K562 (cell line): ENCODE results near the gene GORASP2. TPM values are rescaled to one million over a fixed set of nuclear protein-coding genes. Genes with fewer than 3 reads are reported as not detected.
A peak's percentile ranks its signal among the peaks of the same experiment; 100 is the strongest.

ENCODE experiments used
- CBX1 ChIP-seq: sonication (generic); IDR thresholded peaks from 2 replicates; pipeline ENCODE4 v1.6.1; 2016; ENCODE audit warnings: antibody characterized with exemption, low read depth, mild to moderate bottlenecking
- NCOA6 ChIP-seq: fragments of 450-650 bp; IDR thresholded peaks from 2 replicates; pipeline ENCODE4 v1.6.1; 2017; ENCODE audit warnings: mild to moderate bottlenecking
- NR3C1 ChIP-seq: sonication (generic); formaldehyde crosslinking; IDR thresholded peaks from 2 replicates; pipeline ENCODE4 v1.8.1; 2022; ENCODE audit warnings: missing genetic modification reagents
- PBX2 ChIP-seq, 2 experiments: IDR thresholded peaks in 1 of 2; conservative IDR thresholded peaks in 1 of 2; 2 replicates each; pipeline ENCODE4 v1.6.1; 2016; ENCODE audit warnings: low read depth in 2 of 2, mild to moderate bottlenecking in 1 of 2, missing compliant biosample characterization in 1 of 2, missing genetic modification characterization in 1 of 2, moderate library complexity in 1 of 2
- POLR2A ChIP-seq: fragments of 450-650 bp; conservative IDR thresholded peaks from 2 replicates; pipeline ENCODE4 v1.6.1; 2016
- RAD21 ChIP-seq, 2 experiments: fragments of 250-450 bp in 1 of 2; fragments of 450-650 bp in 1 of 2; sonication (Bioruptor Pico) in 1 of 2; formaldehyde crosslinking in 1 of 2; IDR thresholded peaks in 1 of 2; conservative IDR thresholded peaks in 1 of 2; 2 replicates each; pipeline versions ENCODE4 v1.4.0 to v1.8.0; 2020 to 2022; ENCODE audit warnings: mild to moderate bottlenecking in 2 of 2, moderate library complexity in 1 of 2
- REST ChIP-seq, 2 experiments: fragments of 450-650 bp; formaldehyde crosslinking in 1 of 2; IDR thresholded peaks; 2 replicates each; pipeline versions ENCODE4 v1.4.0 to v1.6.1; 2014 to 2020; ENCODE audit warnings: mild to moderate bottlenecking in 2 of 2, borderline replicate concordance in 1 of 2, low read depth in 1 of 2
- SMARCA4 ChIP-seq: fragments of 450-650 bp; IDR thresholded peaks from 2 replicates; pipeline ENCODE4 v1.6.1; 2016
- TFE3 ChIP-seq: fragments of 450-650 bp; formaldehyde crosslinking; IDR thresholded peaks from 2 replicates; pipeline ENCODE4 v1.4.0; 2020; ENCODE audit warnings: mild to moderate bottlenecking, mixed read lengths
- TRIM28 ChIP-seq: fragments of 450-650 bp; IDR thresholded peaks from 2 replicates; pipeline ENCODE4 v1.6.1; 2017
- ZBTB2 ChIP-seq: fragments of 450-650 bp; IDR thresholded peaks from 2 replicates; pipeline ENCODE4 v1.6.1; 2016; ENCODE audit warnings: antibody characterized with exemption
- polyA plus RNA-seq, 8 experiments: library from polyadenylated mRNA; depleted of rRNA in 4 of 8; stranded (reverse) in 5 of 8; unstranded in 3 of 8; fragments of >200 nt; fragmentation: Nextera tagmentation in 2 of 8; fragmentation: Illumina TruSeq in 1 of 8; extraction: Ambion mirVana in 2 of 8; extraction: Trizol in 1 of 8; gene quantifications; 2 replicates each; pipeline versions ENCODE4 v1.2.1 to v1.2.3, GENCODE V29; 2011 to 2014; ENCODE audit warnings: inconsistent platforms in 1 of 8, missing spikeins in 1 of 8
- total RNA-seq, 7 experiments: library from RNA; depleted of rRNA in 6 of 7; stranded (reverse); fragments of >200 nt in 6 of 7; fragmentation: Illumina TruSeq in 2 of 7; extraction: Trizol in 2 of 7; gene quantifications; 2 replicates each; pipeline versions ENCODE4 v1.2.1 to v1.2.3, GENCODE V29; 2011 to 2021; ENCODE audit warnings: low replicate concordance in 1 of 7

GORASP2 gene
- total and polyA plus RNA-seq, 9 of the 15 experiments (the other 6 are each of a cell fraction or from before 2014, with no cell fraction given): 27.4 to 180 (median 59.6) TPM

GRCh38 chr2:170973492-170974303, 44.6 kb downstream of the GORASP2 start (continued):
- TF ChIP-seq TFE3 (CRISPR knock-in tag): no peak
- peak; percentile 99 to 100 for TF ChIP-seq RAD21 (CRISPR knock-in tag; conservative IDR thresholded peaks at IDR 0.05 in 1 of 2, IDR thresholded peaks at IDR 0.05 in 1 of 2)
- no peak for TF ChIP-seq PBX2 (CRISPR knock-in tag; IDR thresholded peaks at IDR 0.05; ENCODE audit: low read depth)
- no peak for TF ChIP-seq PBX2 (tag; conservative IDR thresholded peaks at IDR 0.05; ENCODE audit: low read depth)
- no peak for TF ChIP-seq ZBTB2
- no peak for TF ChIP-seq TRIM28
- TF ChIP-seq NCOA6: no peak
- peak; percentile 77 for TF ChIP-seq POLR2A
- peak; percentile 95 for TF ChIP-seq REST (IDR thresholded peaks at IDR 0.05; ENCODE audit: borderline replicate concordance)
- peak; percentile 55 for TF ChIP-seq REST (CRISPR knock-in tag; IDR thresholded peaks at IDR 0.05; ENCODE audit: low read depth)
- peak; percentile 84; the same call in 1 of the 2 replicates for TF ChIP-seq CBX1
- no peak for TF ChIP-seq NR3C1 (CRISPR knock-in tag)
- 0 out of 2 replicates have a peak, but pooled peaks have one; percentile 36 for TF ChIP-seq SMARCA4
